HG02623 (cell line): ENCODE data around the gene TPR.

Experiments
- ATAC-seq: cut with Tn5 transposase; IDR thresholded peaks from one replicate; pipeline ENCODE4 v1.9.1; 2021; ENCODE audit warnings: moderate library complexity; ENCODE audit not compliant: unreplicated experiment

TPR gene

DNA sequence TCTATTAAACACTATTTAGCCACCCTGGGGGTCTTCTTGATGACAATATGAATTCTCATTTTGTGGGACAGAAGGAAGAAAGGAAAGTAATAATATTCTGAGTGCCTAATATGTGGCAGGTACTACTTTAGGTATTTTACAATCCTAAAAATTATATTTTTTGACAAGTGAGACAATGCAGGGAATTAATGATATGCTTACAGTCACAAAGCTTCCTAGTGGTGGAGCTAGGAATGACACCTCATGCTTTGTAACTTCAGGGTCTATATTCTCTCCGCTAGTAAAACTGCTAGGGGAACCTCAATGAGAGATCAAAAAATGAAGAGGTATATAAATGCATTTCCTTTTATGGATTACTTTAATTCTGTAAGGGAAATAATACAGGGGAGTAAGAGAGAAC is 44.3 kb downstream of the TPR start:
- no peak for ATAC-seq

DNA sequence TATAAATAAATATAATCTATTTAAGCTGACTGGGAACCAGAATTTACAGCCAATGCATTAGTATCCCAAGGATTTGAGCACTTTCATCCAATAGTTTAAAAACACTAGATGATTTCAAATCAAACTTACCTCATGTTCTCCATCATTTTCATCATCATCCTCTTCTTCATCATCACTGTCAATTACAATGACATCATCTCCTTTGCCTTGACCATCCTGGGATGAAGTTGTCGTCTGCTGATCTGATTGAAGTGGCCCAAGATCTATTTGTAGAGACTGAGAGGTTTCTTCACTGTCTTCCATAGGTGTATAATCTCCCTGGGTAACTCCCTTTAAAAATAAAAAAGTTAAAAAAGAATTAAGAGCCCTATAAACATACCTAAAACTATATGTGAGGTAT is 47.7 kb downstream of the TPR start:
- ATAC-seq, result no peak

- no peak for ATAC-seq
Measured at GRCh38 chr1:186326009-186326408, 49.0 kb downstream of the TPR start.

DNA sequence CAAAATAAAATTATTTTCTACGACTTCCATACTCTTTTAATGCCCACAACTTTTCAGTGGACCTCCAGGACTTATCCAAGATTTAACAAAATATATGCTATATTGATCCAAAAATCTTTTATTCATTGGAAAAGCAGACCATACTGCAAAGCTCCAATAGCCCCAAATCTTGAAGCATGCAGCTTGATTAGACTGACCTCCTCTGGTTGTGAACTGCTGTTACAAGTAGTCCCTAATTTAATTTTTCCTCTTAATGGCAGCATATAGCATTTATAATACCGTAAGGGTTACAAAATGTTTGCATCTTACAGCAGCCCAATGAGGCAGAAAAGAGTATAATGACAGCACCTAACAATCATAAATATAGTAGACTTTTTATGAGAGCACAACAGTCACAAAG is 49.8 kb downstream of the TPR start:
- no peak for ATAC-seq

DNA sequence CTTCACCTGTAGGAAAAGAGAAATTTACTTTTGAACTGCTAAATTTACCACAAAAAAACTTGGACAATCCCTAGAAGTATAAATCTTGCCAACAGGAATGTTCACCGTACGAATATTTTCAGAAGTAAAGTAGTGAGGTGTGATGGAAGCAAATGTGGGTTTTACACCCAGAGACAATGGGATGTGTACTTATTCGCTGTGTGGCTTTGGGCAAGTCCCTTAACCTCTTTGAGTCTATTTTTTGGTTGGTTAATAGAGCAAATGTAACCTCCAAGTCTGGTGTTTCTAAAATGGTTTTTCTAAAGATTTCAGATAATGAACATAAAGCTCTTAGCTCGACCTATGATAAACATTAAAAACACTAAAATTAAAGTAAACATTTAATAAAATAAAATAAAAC is 51.2 kb downstream of the TPR start:
- ATAC-seq, result no peak

DNA sequence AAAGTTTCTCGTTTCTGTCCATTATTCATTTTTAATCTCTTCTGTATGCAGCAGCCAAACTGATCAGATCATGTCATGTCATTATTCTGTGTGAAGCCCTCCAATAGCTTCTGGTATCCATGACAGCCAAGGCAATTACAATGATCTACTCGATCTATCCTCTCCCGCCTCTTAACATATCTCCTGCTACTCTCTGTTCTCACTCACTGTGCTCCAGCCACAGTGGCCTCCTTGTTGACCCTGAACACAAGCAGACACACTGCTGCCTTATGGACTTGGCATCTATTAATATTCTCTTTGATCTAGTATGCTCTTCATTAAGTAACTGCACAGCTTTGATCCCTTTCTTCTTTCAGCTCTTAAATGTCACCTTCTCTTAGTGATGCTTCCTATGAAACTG is 59.5 kb downstream of the TPR start:
- ATAC-seq, result no peak

DNA sequence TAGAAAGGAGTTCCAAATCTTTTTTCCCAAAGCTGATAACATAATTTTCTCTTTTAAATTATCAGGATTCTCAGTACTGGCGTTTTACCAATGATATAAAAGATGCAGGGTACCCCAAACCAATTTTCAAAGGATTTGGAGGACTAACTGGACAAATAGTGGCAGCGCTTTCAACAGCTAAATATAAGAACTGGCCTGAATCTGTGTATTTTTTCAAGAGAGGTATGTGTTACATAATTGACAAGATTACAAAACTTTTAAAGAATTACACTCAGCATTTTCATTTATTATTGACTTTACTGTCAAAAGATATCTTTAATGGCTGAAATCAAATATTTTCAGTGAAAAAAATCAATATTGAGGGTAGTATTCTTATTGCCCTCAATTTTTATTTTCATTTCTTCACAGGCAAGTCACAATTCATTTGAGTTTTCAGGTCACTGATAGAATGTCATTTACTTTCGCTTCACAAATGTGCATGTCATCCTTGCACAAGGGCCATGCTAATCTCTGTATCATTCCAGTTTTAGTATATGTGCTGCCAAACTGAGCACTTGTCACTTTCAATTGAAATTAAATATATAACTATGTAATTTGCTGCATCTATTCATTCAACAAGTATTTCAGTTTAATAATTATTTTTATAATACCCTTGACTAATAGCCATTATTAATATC is 63.5 kb downstream of the TPR start:
- ATAC-seq, result no peak

- no peak for ATAC-seq
Measured at GRCh38 chr1:186310307-186310706, 64.7 kb downstream of the TPR start.

DNA sequence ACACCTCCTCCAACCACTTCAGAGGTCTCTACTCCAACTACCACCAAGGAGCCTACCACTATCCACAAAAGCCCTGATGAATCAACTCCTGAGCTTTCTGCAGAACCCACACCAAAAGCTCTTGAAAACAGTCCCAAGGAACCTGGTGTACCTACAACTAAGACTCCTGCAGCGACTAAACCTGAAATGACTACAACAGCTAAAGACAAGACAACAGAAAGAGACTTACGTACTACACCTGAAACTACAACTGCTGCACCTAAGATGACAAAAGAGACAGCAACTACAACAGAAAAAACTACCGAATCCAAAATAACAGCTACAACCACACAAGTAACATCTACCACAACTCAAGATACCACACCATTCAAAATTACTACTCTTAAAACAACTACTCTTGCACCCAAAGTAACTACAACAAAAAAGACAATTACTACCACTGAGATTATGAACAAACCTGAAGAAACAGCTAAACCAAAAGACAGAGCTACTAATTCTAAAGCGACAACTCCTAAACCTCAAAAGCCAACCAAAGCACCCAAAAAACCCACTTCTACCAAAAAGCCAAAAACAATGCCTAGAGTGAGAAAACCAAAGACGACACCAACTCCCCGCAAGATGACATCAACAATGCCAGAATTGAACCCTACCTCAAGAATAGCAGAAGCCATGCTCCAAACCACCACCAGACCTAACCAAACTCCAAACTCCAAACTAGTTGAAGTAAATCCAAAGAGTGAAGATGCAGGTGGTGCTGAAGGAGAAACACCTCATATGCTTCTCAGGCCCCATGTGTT is 66.6 kb downstream of the TPR start:
- ATAC-seq, result no peak

DNA sequence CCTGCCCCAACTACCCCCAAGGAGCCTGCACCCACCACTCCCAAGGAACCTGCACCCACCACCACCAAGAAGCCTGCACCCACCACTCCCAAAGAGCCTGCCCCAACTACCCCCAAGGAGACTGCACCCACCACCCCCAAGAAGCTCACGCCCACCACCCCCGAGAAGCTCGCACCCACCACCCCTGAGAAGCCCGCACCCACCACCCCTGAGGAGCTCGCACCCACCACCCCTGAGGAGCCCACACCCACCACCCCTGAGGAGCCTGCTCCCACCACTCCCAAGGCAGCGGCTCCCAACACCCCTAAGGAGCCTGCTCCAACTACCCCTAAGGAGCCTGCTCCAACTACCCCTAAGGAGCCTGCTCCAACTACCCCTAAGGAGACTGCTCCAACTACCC is 67.6 kb downstream of the TPR start:
- no peak for ATAC-seq

DNA sequence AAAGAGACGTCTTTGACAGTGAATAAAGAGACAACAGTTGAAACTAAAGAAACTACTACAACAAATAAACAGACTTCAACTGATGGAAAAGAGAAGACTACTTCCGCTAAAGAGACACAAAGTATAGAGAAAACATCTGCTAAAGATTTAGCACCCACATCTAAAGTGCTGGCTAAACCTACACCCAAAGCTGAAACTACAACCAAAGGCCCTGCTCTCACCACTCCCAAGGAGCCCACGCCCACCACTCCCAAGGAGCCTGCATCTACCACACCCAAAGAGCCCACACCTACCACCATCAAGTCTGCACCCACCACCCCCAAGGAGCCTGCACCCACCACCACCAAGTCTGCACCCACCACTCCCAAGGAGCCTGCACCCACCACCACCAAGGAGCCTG is 68.5 kb downstream of the TPR start:
- no peak for ATAC-seq

GRCh38 chr1:186304982-186305949 is 69.8 kb downstream of the TPR start:
- peak; percentile 60 for ATAC-seq

DNA sequence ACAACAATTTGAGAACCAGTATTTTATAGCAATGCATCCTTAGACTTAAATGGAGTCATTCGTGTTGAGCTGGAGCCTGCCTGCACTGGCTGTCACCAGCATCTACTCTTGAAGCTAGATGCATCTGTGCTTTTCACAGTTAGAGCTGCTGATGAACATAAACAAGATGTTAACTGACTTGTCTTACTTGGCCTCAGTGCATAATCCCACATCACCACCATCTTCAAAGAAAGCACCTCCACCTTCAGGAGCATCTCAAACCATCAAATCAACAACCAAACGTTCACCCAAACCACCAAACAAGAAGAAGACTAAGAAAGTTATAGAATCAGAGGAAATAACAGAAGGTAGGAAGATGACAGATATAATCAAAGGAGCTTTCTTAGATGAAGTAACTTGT is 71.1 kb downstream of the TPR start:
- no peak for ATAC-seq

GRCh38 chr1:186302381-186302920 is 72.6 kb downstream of the TPR start:
- no peak for ATAC-seq

DNA sequence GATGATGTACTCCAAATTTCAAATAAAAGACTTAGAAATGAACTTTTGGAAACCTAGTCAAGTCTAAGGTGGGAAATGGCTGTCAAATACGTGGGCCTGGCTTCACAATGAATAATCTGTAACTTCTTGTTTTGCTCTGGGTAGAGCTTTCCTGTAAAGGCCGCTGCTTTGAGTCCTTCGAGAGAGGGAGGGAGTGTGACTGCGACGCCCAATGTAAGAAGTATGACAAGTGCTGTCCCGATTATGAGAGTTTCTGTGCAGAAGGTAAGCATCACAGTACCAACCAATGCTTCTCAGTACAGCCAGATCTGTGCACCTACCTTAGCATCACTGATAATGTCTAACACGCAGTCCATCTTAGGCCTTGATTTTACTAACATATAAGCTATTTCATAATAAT is 73.6 kb downstream of the TPR start:
- ATAC-seq, result no peak

GRCh38 chr1:186300056-186300455 is 75.0 kb downstream of the TPR start:
- ATAC-seq, result no peak

- ATAC-seq, result no peak
Measured at GRCh38 chr1:186299570-186299969, 75.5 kb downstream of the TPR start.

- no peak for ATAC-seq
Measured at GRCh38 chr1:186298851-186299250, 76.2 kb downstream of the TPR start.

DNA sequence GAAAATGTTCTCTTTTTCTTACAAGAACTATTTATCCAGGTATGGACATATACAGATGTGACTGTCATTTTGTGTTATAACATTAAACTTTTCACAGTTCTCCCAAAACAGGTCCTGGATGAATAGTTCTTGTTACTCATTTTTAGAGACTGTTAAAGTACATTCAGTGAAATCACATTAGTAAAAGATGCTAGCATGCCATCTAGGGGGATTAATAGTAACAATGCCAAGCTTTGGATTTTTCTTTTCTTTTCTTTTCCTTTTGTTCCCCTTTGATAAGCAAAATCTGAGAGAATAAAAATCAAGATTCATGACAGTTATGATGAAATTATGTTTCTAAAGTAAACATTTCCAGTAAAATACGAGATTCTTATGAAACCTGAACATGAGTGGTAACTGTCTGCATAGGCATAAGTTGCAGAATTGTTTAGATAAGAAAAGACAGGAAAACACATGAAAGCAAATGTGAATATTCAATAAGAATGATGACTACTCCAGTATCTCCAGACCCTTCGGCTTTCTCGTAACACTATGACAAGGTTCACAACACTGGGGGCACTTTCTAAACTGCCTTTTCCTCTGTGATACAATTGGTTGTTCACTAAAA is 77.5 kb downstream of the TPR start:
- ATAC-seq, result no peak

- no peak for ATAC-seq
Measured at GRCh38 chr1:186295980-186296379, 79.1 kb downstream of the TPR start, which contains the start of gene PRG4. TSS of gene PRG4 (plus strand) at chr1:186296279.

DNA sequence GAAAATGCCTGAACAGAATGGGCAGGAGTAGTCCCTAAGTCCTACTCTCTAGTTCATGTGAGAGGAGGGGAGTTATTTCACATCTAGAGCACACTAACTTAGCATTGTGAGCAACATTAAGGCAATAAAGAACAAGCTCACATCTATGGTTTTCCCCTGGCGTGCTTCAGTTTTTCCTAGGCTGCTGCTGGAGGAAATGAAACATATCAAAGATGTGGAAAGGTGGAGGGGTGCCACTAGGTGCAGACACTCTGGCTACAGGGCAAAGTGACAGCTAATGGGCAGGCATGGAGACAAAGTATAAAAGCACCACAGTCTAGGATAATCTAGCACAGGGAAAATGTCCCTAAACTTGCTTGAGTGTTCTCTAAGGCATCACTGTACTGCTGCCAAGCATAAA is 82.2 kb downstream of the TPR start:
- no peak for ATAC-seq
